Measurements from ENCODE around the gene NKD1. TPM values are rescaled to one million over a fixed set of nuclear protein-coding genes. Genes with fewer than 3 reads are reported as not detected.

The NKD1 gene
- total RNA-seq, 2 donors from 2014 or later = 1.1 to 3.0 TPM

- TF ChIP-seq CTCF (IDR thresholded peaks at IDR 0.05) = no peak
- no peak for DNase-seq (ENCODE audit: low spot score)
- H3K27me3 ChIP-seq = no peaks in the 10 kb centered on the region
- H3K27ac ChIP-seq = no peak overlapping the region
- H3K9me3 ChIP-seq = no peaks in the 10 kb centered on the region
- peaks cover 0 to 33% of the 10 kb centered on the region in 2 donors for H3K4me1 ChIP-seq
- H3K4me3 ChIP-seq = no peak overlapping the region
- H3K36me3 ChIP-seq = no peaks in the 10 kb centered on the region
Observed at GRCh38 chr16:50605733-50606430, 57.7 kb downstream of the NKD1 start.

- Histone ChIP-seq H3K27me3 (no peaks in the 10 kb centered on the region), H3K4me1 (peaks cover 0 to 27% of the 10 kb centered on the region in 2 donors), H3K9me3 (no peaks in the 10 kb centered on the region), H3K36me3 (no peaks in the 10 kb centered on the region), H3K4me3 (no peak overlapping the region), H3K27ac (no peak overlapping the region)
- no peak for TF ChIP-seq CTCF (IDR thresholded peaks at IDR 0.05)
- DNase-seq (ENCODE audit: low spot score) = no peak
Observed at GRCh38 chr16:50606431-50607050, 58.3 kb downstream of the NKD1 start.

- no peak for TF ChIP-seq CTCF (IDR thresholded peaks at IDR 0.05)
- no peaks in the 10 kb centered on the region for H3K9me3 ChIP-seq
- no peaks in the 10 kb centered on the region for H3K27me3 ChIP-seq
- no peaks in the 10 kb centered on the region for H3K36me3 ChIP-seq
- no peak overlapping the region for H3K27ac ChIP-seq
- DNase-seq (ENCODE audit: low spot score) = no peak
- no peak overlapping the region for H3K4me3 ChIP-seq
- H3K4me1 ChIP-seq = peaks cover 0 to 25% of the 10 kb centered on the region in 2 donors
Observed at GRCh38 chr16:50607051-50607431, 58.8 kb downstream of the NKD1 start.

GRCh38 chr16:50607447-50607846, 59.3 kb downstream of the NKD1 start:
- no peaks in the 10 kb centered on the region for H3K9me3 ChIP-seq
- H3K4me1 ChIP-seq = peaks cover 0 to 25% of the 10 kb centered on the region in 2 donors
- no peaks in the 10 kb centered on the region for H3K27me3 ChIP-seq
- H3K36me3 ChIP-seq = no peaks in the 10 kb centered on the region
- no peak overlapping the region for H3K27ac ChIP-seq
- H3K4me3 ChIP-seq = no peak overlapping the region
- no peak for TF ChIP-seq CTCF (IDR thresholded peaks at IDR 0.05)
- no peak for DNase-seq (ENCODE audit: low spot score)

- H3K36me3 ChIP-seq = no peaks in the 10 kb centered on the region
- H3K4me1 ChIP-seq = peaks cover 0 to 24% of the 10 kb centered on the region in 2 donors
- H3K4me3 ChIP-seq = no peak overlapping the region
- no peaks in the 10 kb centered on the region for H3K9me3 ChIP-seq
- DNase-seq (ENCODE audit: low spot score) = no peak
- no peak for TF ChIP-seq CTCF (IDR thresholded peaks at IDR 0.05)
- no peaks in the 10 kb centered on the region for H3K27me3 ChIP-seq
- no peak overlapping the region for H3K27ac ChIP-seq
Observed at GRCh38 chr16:50607970-50608557, 59.9 kb downstream of the NKD1 start.

Data from right atrium auricular region (tissue), 2 donors.